COR-L47 (cell line): ENCODE results near the gene ELK3.
"Not testable (repeated sequence)": the region's sequence is repeated elsewhere in the genome, so short reads cannot be mapped to it uniquely, and the experiment has no call there.

Source experiments
- DNase-seq: peaks from one replicate; lab custom pipeline; 2025; lab: John Stamatoyannopoulos, UW

ELK3 gene

GRCh38 chr12:96310067-96310466, 115.9 kb downstream of the ELK3 start:
- no peak for DNase-seq

GRCh38 chr12:96311191-96311590, 117.0 kb downstream of the ELK3 start:
- no peak for DNase-seq

GRCh38 chr12:96313606-96314005, 119.4 kb downstream of the ELK3 start:
- no peak for DNase-seq

GRCh38 chr12:96314723-96315122, 120.5 kb downstream of the ELK3 start:
- no peak for DNase-seq

GRCh38 chr12:96315741-96316481, 121.7 kb downstream of the ELK3 start:
- DNase-seq, result peak; percentile 2

- not testable (repeated sequence) for DNase-seq
These were observed 123.6 kb downstream of the ELK3 start for GRCh38 chr12:96317801-96318200.
